HG02678 (cell line): ENCODE results near the gene CDH13.

Source experiments
- ATAC-seq: cut with Tn5 transposase; IDR thresholded peaks from one replicate; pipeline ENCODE4 v1.9.1; 2021; ENCODE audit warnings: mild to moderate bottlenecking, moderate library complexity; ENCODE audit not compliant: unreplicated experiment

The CDH13 gene

DNA sequence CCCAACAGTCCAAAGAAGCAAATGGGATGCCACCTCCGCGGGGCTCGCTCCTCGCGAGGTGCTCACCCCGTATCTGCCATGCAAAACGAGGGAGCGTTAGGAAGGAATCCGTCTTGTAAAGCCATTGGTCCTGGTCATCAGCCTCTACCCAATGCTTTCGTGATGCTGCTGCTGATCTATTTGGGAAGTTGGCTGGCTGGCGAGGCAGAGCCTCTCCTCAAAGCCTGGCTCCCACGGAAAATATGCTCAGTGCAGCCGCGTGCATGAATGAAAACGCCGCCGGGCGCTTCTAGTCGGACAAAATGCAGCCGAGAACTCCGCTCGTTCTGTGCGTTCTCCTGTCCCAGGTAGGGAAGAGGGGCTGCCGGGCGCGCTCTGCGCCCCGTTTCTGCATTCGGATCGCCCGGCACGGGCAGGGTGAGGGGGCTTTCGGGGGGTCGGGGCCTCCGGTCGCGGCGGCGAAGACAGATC is at the start of gene CDH13:
TSS of gene CDH13 (plus strand) at position 179 of the 471 bp plus-strand sequence.
- no peak for ATAC-seq

- no peak for ATAC-seq
These were observed 46.4 kb upstream of the CDH13 start for GRCh38 chr16:82580298-82580890.

- no peak for ATAC-seq
These were observed 43.8 kb upstream of the CDH13 start for GRCh38 chr16:82582975-82583374.

- no peak for ATAC-seq
These were observed 43.3 kb upstream of the CDH13 start for GRCh38 chr16:82583422-82583821.

- ATAC-seq, result no peak
These were observed 42.1 kb upstream of the CDH13 start for GRCh38 chr16:82584553-82585152.

GRCh38 chr16:82585675-82586074 is 41.1 kb upstream of the CDH13 start:
- ATAC-seq, result no peak

- ATAC-seq, result no peak
These were observed 40.6 kb upstream of the CDH13 start for GRCh38 chr16:82586130-82586529.

- no peak for ATAC-seq
These were observed 39.5 kb upstream of the CDH13 start for GRCh38 chr16:82587289-82587688.

DNA sequence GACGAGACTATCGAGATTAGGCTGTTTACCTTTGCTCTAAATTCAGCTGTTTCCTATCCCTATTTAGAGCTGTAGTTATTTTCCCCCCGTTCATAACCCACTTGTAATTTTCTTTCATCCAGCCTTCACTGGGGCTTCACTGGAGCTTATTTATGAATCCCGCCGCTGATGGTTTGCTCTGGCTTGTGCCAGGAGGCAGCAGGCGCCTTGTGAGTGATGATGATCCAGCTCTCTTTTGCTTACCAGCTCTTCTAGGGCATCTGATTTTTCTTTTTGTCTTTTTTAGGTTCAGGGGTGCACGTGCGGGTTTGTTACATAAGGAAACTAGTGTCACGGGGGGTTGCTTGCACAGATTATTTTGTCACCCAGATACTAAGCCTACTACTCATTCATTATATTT is 37.4 kb upstream of the CDH13 start:
- ATAC-seq, result no peak

GRCh38 chr16:82594114-82594513 is 32.7 kb upstream of the CDH13 start:
- ATAC-seq, result no peak

DNA sequence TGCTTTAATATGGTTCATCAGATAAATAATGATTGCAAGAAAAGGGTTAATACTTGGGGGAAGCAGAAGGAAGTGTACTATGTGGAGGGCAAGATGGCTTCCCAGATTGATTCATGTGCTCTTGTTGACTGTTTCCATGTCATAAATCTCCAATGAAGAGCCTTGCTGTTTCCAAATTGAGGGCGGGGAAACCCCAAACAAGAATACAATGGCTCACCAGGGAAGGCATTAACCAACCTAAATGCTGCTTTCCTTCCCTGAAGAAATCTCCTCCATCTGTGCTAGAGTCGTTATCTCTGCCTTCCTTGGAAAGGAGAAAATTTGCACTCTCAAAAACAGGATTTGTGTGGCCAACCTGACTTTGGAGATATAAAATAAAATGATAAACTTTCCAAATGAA is 28.0 kb upstream of the CDH13 start:
- ATAC-seq, result no peak

GRCh38 chr16:82601989-82602640 is 24.7 kb upstream of the CDH13 start:
- no peak for ATAC-seq

DNA sequence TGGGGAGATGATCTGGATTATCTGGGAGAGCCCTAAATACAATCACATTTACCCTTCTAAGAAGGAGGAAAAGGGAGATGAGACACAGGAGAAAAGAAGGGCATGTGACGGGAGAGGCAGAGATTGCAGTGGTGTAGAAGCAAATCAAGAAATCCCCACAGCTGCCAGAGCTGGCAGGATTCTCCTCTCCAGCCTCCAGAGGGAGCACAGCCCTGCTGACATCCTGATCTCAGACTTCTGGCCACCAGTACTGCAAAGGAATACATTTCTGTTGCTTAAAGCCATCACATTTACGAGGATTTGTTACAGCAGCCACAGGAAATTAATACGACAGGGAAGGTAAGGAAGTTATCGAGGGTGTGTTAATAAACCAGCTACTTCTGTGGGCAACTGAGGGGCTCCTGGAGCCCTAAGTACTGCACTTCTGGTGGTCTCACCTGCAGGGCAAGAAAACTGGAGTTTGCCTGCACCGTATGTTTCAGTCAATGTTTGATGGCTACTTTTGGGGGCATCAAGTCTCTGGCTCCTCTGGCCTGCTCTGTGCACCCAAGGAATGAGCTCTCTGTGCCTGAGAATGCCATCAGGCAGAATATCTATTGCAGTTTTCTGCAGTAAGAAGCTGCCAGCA is 22.9 kb upstream of the CDH13 start:
- ATAC-seq, result no peak

DNA sequence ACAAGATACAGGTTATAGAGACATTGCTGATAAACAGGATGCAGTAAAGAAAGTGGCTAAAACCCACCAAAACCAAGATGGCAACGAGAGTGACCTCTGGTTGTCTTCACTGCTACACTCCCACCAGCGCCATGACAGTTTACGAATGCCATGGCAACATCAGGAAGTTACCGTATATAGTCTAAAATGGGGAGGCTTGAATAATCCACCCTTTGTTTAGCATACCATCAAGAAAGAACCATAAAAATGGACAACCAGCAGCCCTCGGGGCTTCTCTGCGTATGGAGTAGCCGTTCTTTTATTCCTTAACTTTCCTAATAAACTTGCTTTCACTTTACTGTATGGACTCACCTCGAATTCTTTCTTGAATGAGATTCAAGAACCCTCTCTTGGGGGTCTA is 21.7 kb upstream of the CDH13 start:
- no peak for ATAC-seq

DNA sequence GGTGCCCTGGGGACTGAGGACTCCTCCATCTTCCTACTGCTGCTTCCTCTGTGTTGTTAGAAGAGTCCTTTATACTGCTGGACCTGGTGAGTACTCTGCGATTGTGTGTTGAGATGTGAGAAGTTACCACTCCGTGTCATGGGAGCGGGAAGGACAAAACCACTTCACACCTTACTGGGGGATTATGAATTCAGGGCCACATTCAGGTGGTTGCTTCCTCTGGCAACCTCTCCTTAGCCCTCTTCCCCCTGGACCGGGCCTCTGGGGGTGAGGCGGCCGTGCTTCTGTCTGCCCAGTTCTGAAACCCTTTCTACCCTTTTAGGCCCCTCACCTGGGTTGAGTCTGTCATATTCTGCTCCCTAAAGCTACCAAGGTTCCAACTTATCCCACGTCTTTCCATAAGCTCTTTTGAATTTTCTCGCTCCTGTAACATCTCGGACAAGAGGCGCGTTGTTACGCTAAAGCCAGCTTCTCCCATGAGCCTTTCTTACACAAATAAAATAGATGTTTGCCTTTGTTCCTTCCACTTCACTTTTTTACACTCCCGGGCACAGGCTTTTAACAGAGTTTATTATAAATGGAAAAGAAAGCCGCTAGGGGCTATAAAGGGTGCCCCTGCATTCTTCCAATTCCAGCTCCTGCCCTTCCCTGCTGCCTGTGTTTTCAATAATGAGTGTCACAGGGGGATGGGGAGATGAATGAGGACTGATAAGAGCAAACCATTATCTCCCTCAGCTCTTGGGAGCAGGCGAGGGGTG is 20.7 kb upstream of the CDH13 start:
- no peak for ATAC-seq

DNA sequence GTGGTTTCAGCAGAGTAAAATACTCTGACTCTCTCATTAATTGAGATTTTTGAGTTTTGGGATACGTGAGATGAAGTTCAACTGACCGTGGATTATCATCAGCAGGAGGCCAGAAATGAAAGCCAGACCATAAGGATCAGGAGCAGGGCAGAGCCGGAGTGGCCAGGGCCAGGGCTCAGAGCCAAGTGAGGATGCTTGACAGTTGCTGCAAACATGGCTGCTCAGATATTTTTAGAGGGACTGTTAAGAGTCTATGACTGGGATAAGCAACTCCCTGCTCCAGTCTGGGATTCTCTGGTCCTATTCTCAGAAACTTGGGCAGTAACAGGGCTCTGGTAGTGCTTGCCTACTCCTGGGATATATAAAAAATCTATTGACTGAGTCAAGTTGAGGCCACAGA is 17.6 kb upstream of the CDH13 start:
- no peak for ATAC-seq

- no peak for ATAC-seq
These were observed 14.5 kb upstream of the CDH13 start for GRCh38 chr16:82612263-82612662.

GRCh38 chr16:82616356-82616755 is 10.4 kb upstream of the CDH13 start:
- ATAC-seq, result no peak

GRCh38 chr16:82621781-82622180 is 5.0 kb upstream of the CDH13 start:
- ATAC-seq, result no peak

DNA sequence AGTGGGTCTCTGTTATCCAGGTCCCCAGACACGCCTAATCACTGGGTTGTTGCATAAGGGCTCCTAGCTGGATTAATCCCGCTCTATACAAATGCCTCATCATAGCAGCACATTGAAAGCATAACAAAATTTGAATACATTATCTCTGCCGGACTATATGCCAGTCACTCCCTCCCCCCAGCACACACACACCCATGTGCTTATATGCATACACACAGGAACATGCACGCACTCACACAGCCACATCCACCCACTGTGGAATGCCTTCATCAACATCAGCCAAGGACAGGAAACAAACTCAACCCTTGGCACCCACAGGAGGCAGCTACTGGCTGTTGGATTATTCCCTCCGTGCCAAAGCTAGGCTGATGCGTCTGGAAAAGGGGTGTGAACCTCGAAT is 3.5 kb upstream of the CDH13 start:
- ATAC-seq, result no peak
